DMS 273 treated with DMSO at 0.1 percent for 48 hours (cell line): ENCODE results near the gene TRIM3.

Experiments
- DNase-seq: peaks from one replicate; lab custom pipeline; 2025; lab: John Stamatoyannopoulos, UW

Gene TRIM3

DNA sequence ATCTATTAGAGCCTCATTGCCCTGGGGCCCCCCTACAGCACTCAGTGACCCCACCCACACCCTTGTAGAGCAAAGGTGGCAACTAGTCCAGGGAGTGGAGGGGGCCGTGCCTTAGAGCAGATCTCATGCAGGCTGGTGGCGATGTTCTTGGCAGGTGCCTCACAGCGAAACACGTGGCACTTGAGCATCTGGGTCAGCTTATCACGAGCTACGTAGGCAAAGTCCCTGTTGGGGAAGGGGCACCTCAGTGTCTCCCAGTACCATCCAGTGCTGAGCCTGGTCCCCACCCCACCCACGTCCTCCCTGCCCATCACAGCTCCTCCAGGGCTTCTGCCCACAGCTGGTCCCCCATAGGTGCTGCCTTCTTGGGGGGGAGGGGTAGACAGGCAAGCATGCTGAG, 72.3 kb downstream of the TRIM3 start:
- DNase-seq = no peak

DNA sequence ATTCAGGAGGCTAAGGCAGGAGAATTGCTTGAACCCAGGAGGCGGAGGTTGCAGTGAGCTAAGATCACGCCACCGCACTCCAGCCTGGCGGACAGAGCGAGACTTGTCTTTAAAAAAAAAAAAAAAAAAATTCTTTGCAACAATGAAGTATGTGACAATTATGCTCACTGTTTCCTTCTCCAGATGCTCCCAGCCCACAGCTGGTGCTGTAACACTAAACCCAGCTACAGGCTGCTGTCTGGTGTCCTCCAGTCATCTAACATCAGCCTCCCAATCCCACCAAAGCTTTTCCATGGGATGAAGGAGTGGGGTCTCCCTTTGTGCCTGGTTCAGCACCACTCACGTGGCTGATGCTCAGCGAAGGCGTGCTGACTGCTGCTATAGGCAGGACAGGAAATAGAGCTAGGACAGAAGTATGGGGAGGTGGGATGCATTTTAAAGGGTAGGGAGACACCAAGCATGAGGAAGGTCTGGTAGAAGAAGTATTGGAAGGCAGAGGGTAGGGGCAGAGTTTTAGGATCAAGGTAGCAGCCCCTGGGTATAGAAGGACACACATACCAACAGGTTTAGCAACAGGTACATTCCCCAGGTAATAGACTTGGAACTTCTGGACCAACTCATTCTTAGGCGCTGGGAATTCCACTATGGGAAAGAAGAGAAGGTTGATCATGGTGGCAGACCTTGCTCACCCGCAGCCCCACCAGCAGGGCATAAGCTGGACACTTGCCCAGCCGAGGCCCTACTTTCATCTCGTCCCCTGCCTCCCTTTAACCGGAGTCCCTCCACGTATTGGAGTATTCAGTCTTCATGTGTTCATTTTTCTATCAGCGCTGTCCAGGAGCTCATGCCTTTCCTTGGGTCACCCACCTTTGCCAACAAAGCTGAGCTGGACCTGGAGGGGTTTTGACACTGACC, 73.1 kb downstream of the TRIM3 start:
- no peak for DNase-seq
